K562 (cell line): ENCODE data around the gene ZP3. TPM values are rescaled to one million over a fixed set of nuclear protein-coding genes. Genes with fewer than 3 reads are reported as not detected.

Experiments used
- ATF1 ChIP-seq, 2 experiments: fragments of 450-650 bp in 1 of 2; IDR thresholded peaks; 2 replicates each; pipeline ENCODE4 v1.6.1; 2016; ENCODE audit warnings: missing compliant biosample characterization in 1 of 2, missing genetic modification characterization in 1 of 2
- BACH1 ChIP-seq: fragments of 200-800 bp; sonication (Bioruptor generic); IDR thresholded peaks from 2 replicates; pipeline ENCODE4 v1.6.1; 2016; ENCODE audit warnings: missing genetic modification characterization, missing compliant biosample characterization
- COPS2 ChIP-seq: fragments of 450-650 bp; conservative IDR thresholded peaks from 2 replicates; pipeline ENCODE4 v1.6.1; 2016; ENCODE audit warnings: mild to moderate bottlenecking, moderate library complexity
- E2F8 ChIP-seq: fragments of 450-650 bp; IDR thresholded peaks from 2 replicates; pipeline ENCODE4 v1.7.1; 2018; ENCODE audit warnings: mild to moderate bottlenecking, low read depth; ENCODE audit not compliant: partially characterized antibody
- FOSL1 ChIP-seq: fragments of 200-800 bp; sonication (Bioruptor generic); conservative IDR thresholded peaks from 2 replicates; pipeline ENCODE4 v1.6.1; 2016; ENCODE audit warnings: missing genetic modification characterization, missing compliant biosample characterization
- KLF6 ChIP-seq: fragments of 250-450 bp; sonication (Bioruptor Pico); IDR thresholded peaks from 2 replicates; pipeline ENCODE4 v1.4.0; 2020; ENCODE audit warnings: mild to moderate bottlenecking, moderate library complexity, borderline replicate concordance
- MED1 ChIP-seq: sonication (generic); formaldehyde crosslinking; IDR thresholded peaks from 2 replicates; pipeline ENCODE4 v1.8.1; 2023; ENCODE audit warnings: missing genetic modification reagents, borderline replicate concordance
- PRPF4 ChIP-seq: fragments of 200-400 bp; formaldehyde crosslinking; IDR thresholded peaks from one replicate; pipeline ENCODE4 v1.6.1; 2017; ENCODE audit warnings: low read length, low read depth, mild to moderate bottlenecking; ENCODE audit not compliant: insufficient read depth, poor library complexity, severe bottlenecking
- PTRF ChIP-seq: fragments of 450-650 bp; IDR thresholded peaks from 2 replicates; pipeline ENCODE4 v1.6.1; 2016; ENCODE audit warnings: mild to moderate bottlenecking, missing genetic modification characterization, missing compliant biosample characterization
- PURB ChIP-seq: sonication (generic); formaldehyde crosslinking; IDR thresholded peaks from 2 replicates; pipeline ENCODE4 v1.9.0; 2021; ENCODE audit warnings: low read depth, mild to moderate bottlenecking, missing genetic modification reagents
- SIN3A ChIP-seq, 2 experiments: fragments of 150-350 bp in 1 of 2; IDR thresholded peaks; 2 replicates each; pipeline ENCODE4 v1.6.1; 2011 to 2016; ENCODE audit warnings: borderline replicate concordance in 2 of 2, low read depth in 2 of 2, low read length in 2 of 2, mild to moderate bottlenecking in 2 of 2, moderate library complexity in 2 of 2; ENCODE audit not compliant: control insufficient read depth in 1 of 2
- SIX5 ChIP-seq, 2 experiments: IDR thresholded peaks; 2 replicates each; pipeline ENCODE4 v1.6.1; 2011; ENCODE audit warnings: low read length in 2 of 2, borderline replicate concordance in 1 of 2, low read depth in 1 of 2, mild to moderate bottlenecking in 1 of 2, moderate library complexity in 1 of 2; ENCODE audit not compliant: insufficient read depth in 1 of 2
- SREBF1 ChIP-seq: fragments of 150-350 bp; IDR thresholded peaks from 2 replicates; pipeline ENCODE4 v1.6.1; 2014; ENCODE audit warnings: antibody characterized with exemption, low read depth, low read length, borderline replicate concordance
- TGIF2 ChIP-seq: sonication (generic); formaldehyde crosslinking; IDR thresholded peaks from 2 replicates; pipeline ENCODE4 v1.8.1; 2022; ENCODE audit warnings: mild to moderate bottlenecking, missing genetic modification reagents, moderate library complexity
- ZBTB7A ChIP-seq: IDR thresholded peaks from 2 replicates; pipeline ENCODE4 v1.6.1; 2011; ENCODE audit warnings: low read depth, mild to moderate bottlenecking, low read length, moderate library complexity, borderline replicate concordance; ENCODE audit not compliant: control insufficient read depth
- ZNF175 ChIP-seq: fragments of 200-800 bp; sonication (Bioruptor generic); IDR thresholded peaks from 2 replicates; pipeline ENCODE4 v1.6.1; 2016; ENCODE audit warnings: low read depth, mild to moderate bottlenecking, missing genetic modification characterization, missing compliant biosample characterization
- polyA plus RNA-seq, 8 experiments: library from polyadenylated mRNA; depleted of rRNA in 4 of 8; stranded (reverse) in 5 of 8; unstranded in 3 of 8; fragments of >200 nt; fragmentation: Nextera tagmentation in 2 of 8; fragmentation: Illumina TruSeq in 1 of 8; extraction: Ambion mirVana in 2 of 8; extraction: Trizol in 1 of 8; gene quantifications; 2 replicates each; pipeline versions ENCODE4 v1.2.1 to v1.2.3, GENCODE V29; 2011 to 2014; ENCODE audit warnings: inconsistent platforms in 1 of 8, missing spikeins in 1 of 8
- total RNA-seq, 7 experiments: library from RNA; depleted of rRNA in 6 of 7; stranded (reverse); fragments of >200 nt in 6 of 7; fragmentation: Illumina TruSeq in 2 of 7; extraction: Trizol in 2 of 7; gene quantifications; 2 replicates each; pipeline versions ENCODE4 v1.2.1 to v1.2.3, GENCODE V29; 2011 to 2021; ENCODE audit warnings: low replicate concordance in 1 of 7
- TF ChIP-seq, protein P1 (sequence below): fragments of 450-650 bp; formaldehyde crosslinking; IDR thresholded peaks from 2 replicates; pipeline ENCODE4 v1.4.0; 2022; ENCODE audit warnings: missing genetic modification characterization
- TF ChIP-seq, protein P2 (sequence below): sonication (generic); formaldehyde crosslinking; IDR thresholded peaks from 2 replicates; pipeline ENCODE4 v1.8.0; 2022; ENCODE audit warnings: missing genetic modification reagents, mild to moderate bottlenecking, moderate library complexity, borderline replicate concordance
- TF ChIP-seq, protein P3 (sequence below), 2 experiments: IDR thresholded peaks; 2 replicates each; pipeline ENCODE4 v1.6.1; 2011; ENCODE audit warnings: borderline replicate concordance in 1 of 2, control low read depth in 1 of 2, low read depth in 1 of 2, low read length in 1 of 2, mild to moderate bottlenecking in 1 of 2, mixed read lengths in 1 of 2, moderate library complexity in 1 of 2; ENCODE audit not compliant: insufficient read depth in 1 of 2, insufficient read length in 1 of 2, poor library complexity in 1 of 2, severe bottlenecking in 1 of 2; ENCODE audit errors: extremely low read depth in 1 of 2

Gene ZP3
- total and polyA plus RNA-seq, 9 of the 15 experiments (the other 6 are each of a cell fraction or from before 2014, with no cell fraction given) = 1.4 to 3.8 (median 2.4) TPM

GRCh38 chr7:76397409-76398183 lies 27.2 kb upstream of the ZP3 start (continued):
- TF ChIP-seq ZNF175 (CRISPR knock-in tag) (no peak), MED1 (CRISPR knock-in tag) (no peak), ATF1 (CRISPR knock-in tag; IDR thresholded peaks at IDR 0.05) (no peak), ATF1 (tag; IDR thresholded peaks at IDR 0.05) (peak; percentile 83), E2F8 (no peak), PURB (CRISPR knock-in tag) (no peak), PRPF4 (peak; percentile 39), BACH1 (tag) (no peak), COPS2 (no peak), KLF6 (CRISPR knock-in tag) (peak; percentile 33; the same call in 1 of the 2 replicates), PTRF (tag) (no peak), SIX5 (IDR thresholded peaks at IDR 0.05; ENCODE audit: borderline replicate concordance in 1 of 2, insufficient read depth in 1 of 2, low read depth in 1 of 2, low read length in 2 of 2) (no peak), SIN3A (IDR thresholded peaks at IDR 0.05; ENCODE audit: borderline replicate concordance in 2 of 2, control insufficient read depth in 1 of 2, low read depth in 2 of 2, low read length in 2 of 2) (peak; percentile 60 to 80; a peak in 2 of 4 replicates), ZBTB7A (peak; percentile 53; the same call in 1 of the 2 replicates), SREBF1 (no peak), FOSL1 (tag) (no peak), TGIF2 (CRISPR knock-in tag) (peak; percentile 66; the same call in 1 of the 2 replicates)
- TF ChIP-seq, protein P1, sequence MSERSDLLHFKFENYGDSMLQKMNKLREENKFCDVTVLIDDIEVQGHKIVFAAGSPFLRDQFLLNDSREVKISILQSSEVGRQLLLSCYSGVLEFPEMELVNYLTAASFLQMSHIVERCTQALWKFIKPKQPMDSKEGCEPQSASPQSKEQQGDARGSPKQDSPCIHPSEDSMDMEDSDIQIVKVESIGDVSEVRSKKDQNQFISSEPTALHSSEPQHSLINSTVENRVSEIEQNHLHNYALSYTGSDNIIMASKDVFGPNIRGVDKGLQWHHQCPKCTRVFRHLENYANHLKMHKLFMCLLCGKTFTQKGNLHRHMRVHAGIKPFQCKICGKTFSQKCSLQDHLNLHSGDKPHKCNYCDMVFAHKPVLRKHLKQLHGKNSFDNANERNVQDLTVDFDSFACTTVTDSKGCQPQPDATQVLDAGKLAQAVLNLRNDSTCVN (CRISPR knock-in tag) = no peak
- TF ChIP-seq, protein P2, sequence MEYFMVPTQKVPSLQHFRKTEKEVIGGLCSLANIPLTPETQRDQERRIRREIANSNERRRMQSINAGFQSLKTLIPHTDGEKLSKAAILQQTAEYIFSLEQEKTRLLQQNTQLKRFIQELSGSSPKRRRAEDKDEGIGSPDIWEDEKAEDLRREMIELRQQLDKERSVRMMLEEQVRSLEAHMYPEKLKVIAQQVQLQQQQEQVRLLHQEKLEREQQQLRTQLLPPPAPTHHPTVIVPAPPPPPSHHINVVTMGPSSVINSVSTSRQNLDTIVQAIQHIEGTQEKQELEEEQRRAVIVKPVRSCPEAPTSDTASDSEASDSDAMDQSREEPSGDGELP = peak; percentile 97
- TF ChIP-seq, protein P3, sequence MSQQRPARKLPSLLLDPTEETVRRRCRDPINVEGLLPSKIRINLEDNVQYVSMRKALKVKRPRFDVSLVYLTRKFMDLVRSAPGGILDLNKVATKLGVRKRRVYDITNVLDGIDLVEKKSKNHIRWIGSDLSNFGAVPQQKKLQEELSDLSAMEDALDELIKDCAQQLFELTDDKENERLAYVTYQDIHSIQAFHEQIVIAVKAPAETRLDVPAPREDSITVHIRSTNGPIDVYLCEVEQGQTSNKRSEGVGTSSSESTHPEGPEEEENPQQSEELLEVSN (IDR thresholded peaks at IDR 0.05; ENCODE audit: borderline replicate concordance in 1 of 2, extremely low read depth in 1 of 2, insufficient read depth in 1 of 2, insufficient read length in 1 of 2, low read depth in 1 of 2, low read length in 1 of 2, poor library complexity in 1 of 2, severe bottlenecking in 1 of 2) = peak; percentile 98
